Measurements from ENCODE around the gene HES2.

- TF ChIP-seq CTCF (conservative IDR thresholded peaks at IDR 0.05; ENCODE audit: low read depth in 2 of 2) (peak; percentile 13 to 61; a peak in 2 of 4 replicates), JUNB (IDR thresholded peaks at IDR 0.05; ENCODE audit: unreplicated experiment) (no peak), REST (IDR thresholded peaks at IDR 0.05; ENCODE audit: unreplicated experiment) (no peak), ZNF331 (CRISPR knock-in tag; IDR thresholded peaks at IDR 0.05; ENCODE audit: low read depth) (no peak), POLR2AphosphoS5 (IDR thresholded peaks at IDR 0.05; ENCODE audit: low read depth) (no peak)
Measured at GRCh38 chr1:6396998-6397397, 22.7 kb downstream of the HES2 start.
